ENCODE measurements around the gene MARCHF10.

GRCh38 chr17:62690168-62690897 lies 117.8 kb downstream of the MARCHF10 start:
- TF ChIP-seq SUZ12 (IDR thresholded peaks at IDR 0.05; ENCODE audit: extremely low read depth, insufficient read depth, insufficient read length) (no peak), YY1 (IDR thresholded peaks at IDR 0.05; ENCODE audit: insufficient read depth, insufficient read length) (no peak)

Measured in NT2/D1 (cell line).